HG03103 (cell line): ENCODE results near the gene PINLYP.
"Not testable (repeated sequence)": the region's sequence is repeated elsewhere in the genome, so short reads cannot be mapped to it uniquely, and the experiment has no call there.

Source experiments
- ATAC-seq: cut with Tn5 transposase; IDR thresholded peaks from one replicate; pipeline ENCODE4 v1.9.1; 2021; ENCODE audit warnings: low read depth; ENCODE audit not compliant: unreplicated experiment

The PINLYP gene

GRCh38 chr19:43598445-43599240 lies 23.0 kb downstream of the PINLYP start:
- no peak for ATAC-seq

GRCh38 chr19:43599635-43600295 lies 24.2 kb downstream of the PINLYP start:
- ATAC-seq, result no peak

- not testable (repeated sequence) for ATAC-seq
These were observed 24.7 kb downstream of the PINLYP start for GRCh38 chr19:43600326-43600725.

GRCh38 chr19:43605875-43606568 lies 30.4 kb downstream of the PINLYP start:
- ATAC-seq, result no peak

GRCh38 chr19:43606569-43607229 lies 31.1 kb downstream of the PINLYP start:
- ATAC-seq, result no peak

- no peak for ATAC-seq
These were observed 31.9 kb downstream of the PINLYP start for GRCh38 chr19:43607238-43608205.

GRCh38 chr19:43609872-43610271 lies 34.3 kb downstream of the PINLYP start:
- ATAC-seq, result no peak

- ATAC-seq, result no peak
These were observed 34.9 kb downstream of the PINLYP start for GRCh38 chr19:43610493-43610892.

GRCh38 chr19:43611788-43612187 lies 36.2 kb downstream of the PINLYP start, which contains the start of gene SRRM5:
Gene SRRM5 (plus strand): TSS chr19:43612088. CDS start chr19:43612122, 34 bp downstream.
- no peak for ATAC-seq

GRCh38 chr19:43612374-43612773 lies 36.8 kb downstream of the PINLYP start:
- ATAC-seq, result no peak

GRCh38 chr19:43616306-43616705 lies 40.7 kb downstream of the PINLYP start:
- no peak for ATAC-seq

GRCh38 chr19:43616954-43617353 lies 41.4 kb downstream of the PINLYP start:
- ATAC-seq, result no peak

- ATAC-seq, result peak; percentile 17
These were observed 43.3 kb downstream of the PINLYP start for GRCh38 chr19:43618921-43619261.

- ATAC-seq, result peak; percentile 66
These were observed 43.9 kb downstream of the PINLYP start, which contains the start of gene ZNF428 for GRCh38 chr19:43619262-43620060. Gene ZNF428 (minus strand): TSS chr19:43619629. CDS start chr19:43614304, 5,325 bp downstream.

- ATAC-seq, result no peak
These were observed 44.7 kb downstream of the PINLYP start for GRCh38 chr19:43620061-43621001.

GRCh38 chr19:43622070-43622469 lies 46.5 kb downstream of the PINLYP start:
- ATAC-seq, result no peak

GRCh38 chr19:43622956-43623355 lies 47.4 kb downstream of the PINLYP start:
- no peak for ATAC-seq
